PC-3 (cell line): ENCODE results near the gene FGD4.

Experiments used
- EZH2 ChIP-seq: fragments of 300-600 bp; sonication (generic); IDR thresholded peaks from one replicate; pipeline ENCODE4 v1.6.1; 2017; ENCODE audit warnings: antibody characterized with exemption, mild to moderate bottlenecking, low read length; ENCODE audit not compliant: unreplicated experiment
- EZH2phosphoT487 ChIP-seq: fragments of 300-600 bp; sonication (generic); IDR thresholded peaks from 2 replicates; pipeline ENCODE4 v1.6.1; 2018; ENCODE audit warnings: mild to moderate bottlenecking, antibody characterized with exemption, low read length, borderline replicate concordance
- TF ChIP-seq, protein P1 (sequence below): fragments of 300-600 bp; sonication (generic); conservative IDR thresholded peaks from 2 replicates; pipeline ENCODE4 v1.5.1; 2017; ENCODE audit warnings: antibody characterized with exemption, low read depth, mild to moderate bottlenecking, low read length

DNA sequence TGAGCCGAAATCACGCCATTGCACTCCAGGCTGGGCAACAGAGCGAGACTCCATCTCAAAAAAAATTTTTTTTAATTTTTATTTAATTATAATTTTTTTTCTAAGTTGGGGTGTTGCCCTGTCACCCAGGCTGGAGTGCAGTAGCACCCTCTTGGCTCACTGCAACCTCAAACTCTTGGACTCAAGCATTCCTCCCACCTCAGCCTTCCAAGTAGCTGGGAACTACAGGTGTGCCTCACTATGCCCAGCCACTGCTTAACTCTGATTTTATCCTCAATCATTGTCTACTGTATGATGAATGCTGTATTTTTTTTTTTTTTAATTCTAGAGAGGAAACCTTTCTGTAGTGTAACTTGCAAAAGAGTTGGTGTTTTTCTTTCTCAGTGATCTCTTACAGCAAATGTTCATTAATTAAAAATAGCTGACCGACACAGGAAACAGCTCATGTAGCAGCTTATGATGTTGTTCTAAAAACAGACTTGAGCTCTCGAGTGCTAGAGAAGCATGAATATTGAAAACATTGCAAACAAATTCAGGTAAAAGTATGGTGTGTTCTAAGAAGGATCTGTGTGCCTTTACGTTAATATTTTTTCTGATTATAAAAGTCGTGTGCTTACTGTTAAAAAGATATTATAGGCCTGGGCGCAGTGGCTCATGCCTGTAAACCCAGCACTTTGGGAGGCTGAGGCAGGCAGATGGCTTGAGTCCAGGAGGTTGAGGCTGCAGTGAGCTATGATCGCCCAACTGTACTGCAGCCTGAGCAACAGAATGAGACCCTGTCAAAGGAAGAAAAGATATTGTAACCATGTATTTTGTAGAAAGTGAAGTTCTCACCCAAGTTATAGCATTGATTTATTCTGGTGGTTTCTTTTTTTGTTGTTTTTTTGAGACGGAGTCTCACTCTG, 68.9 kb downstream of the FGD4 start:
- TF ChIP-seq, protein P1, sequence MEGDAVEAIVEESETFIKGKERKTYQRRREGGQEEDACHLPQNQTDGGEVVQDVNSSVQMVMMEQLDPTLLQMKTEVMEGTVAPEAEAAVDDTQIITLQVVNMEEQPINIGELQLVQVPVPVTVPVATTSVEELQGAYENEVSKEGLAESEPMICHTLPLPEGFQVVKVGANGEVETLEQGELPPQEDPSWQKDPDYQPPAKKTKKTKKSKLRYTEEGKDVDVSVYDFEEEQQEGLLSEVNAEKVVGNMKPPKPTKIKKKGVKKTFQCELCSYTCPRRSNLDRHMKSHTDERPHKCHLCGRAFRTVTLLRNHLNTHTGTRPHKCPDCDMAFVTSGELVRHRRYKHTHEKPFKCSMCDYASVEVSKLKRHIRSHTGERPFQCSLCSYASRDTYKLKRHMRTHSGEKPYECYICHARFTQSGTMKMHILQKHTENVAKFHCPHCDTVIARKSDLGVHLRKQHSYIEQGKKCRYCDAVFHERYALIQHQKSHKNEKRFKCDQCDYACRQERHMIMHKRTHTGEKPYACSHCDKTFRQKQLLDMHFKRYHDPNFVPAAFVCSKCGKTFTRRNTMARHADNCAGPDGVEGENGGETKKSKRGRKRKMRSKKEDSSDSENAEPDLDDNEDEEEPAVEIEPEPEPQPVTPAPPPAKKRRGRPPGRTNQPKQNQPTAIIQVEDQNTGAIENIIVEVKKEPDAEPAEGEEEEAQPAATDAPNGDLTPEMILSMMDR: no peak
- no peak for TF ChIP-seq EZH2
- no peak for TF ChIP-seq EZH2phosphoT487
